Muscle of leg (tissue), 11 donors: ENCODE results near the gene SBF2. TPM values are rescaled to one million over a fixed set of nuclear protein-coding genes. Genes with fewer than 3 reads are reported as not detected.
"Not testable (repeated sequence)": the region's sequence is repeated elsewhere in the genome, so short reads cannot be mapped to it uniquely, and the experiment has no call there.

Experiments
- DNase-seq: peaks from one replicate; pipeline ENCODE4 v3.0.0; 2013
- H3K27ac ChIP-seq: one replicate; pipeline ENCODE4 v1.5.1; 2013; ENCODE audit warnings: mild to moderate bottlenecking, low read length, control low read depth
- H3K27me3 ChIP-seq: one replicate; pipeline ENCODE4 v1.6.1; 2013; ENCODE audit warnings: low read length; ENCODE audit not compliant: control insufficient read depth, insufficient read depth
- H3K36me3 ChIP-seq: one replicate; pipeline ENCODE4 v1.6.1; 2013; ENCODE audit warnings: low read length; ENCODE audit not compliant: control insufficient read depth, insufficient read depth
- H3K4me1 ChIP-seq: one replicate; pipeline ENCODE4 v1.6.1; 2013; ENCODE audit warnings: low read length; ENCODE audit not compliant: control insufficient read depth, insufficient read depth
- H3K4me3 ChIP-seq: one replicate; pipeline ENCODE4 v1.5.1; 2013; ENCODE audit warnings: low read length, control low read depth
- H3K9me3 ChIP-seq: replicated peaks from 2 replicates; pipeline ENCODE4 v1.6.1; 2013; ENCODE audit warnings: low read depth, low read length; ENCODE audit not compliant: control insufficient read depth
- WGBS: methylation state at CpG from one replicate; pipeline ENCODE4 v1.1.5; 2013; ENCODE audit warnings: missing lambda C conversion rate; ENCODE audit not compliant: insufficient coverage; 5-methylcytosine and 5-hydroxymethylcytosine counted together
- polyA plus RNA-seq, 8 donors: library from polyadenylated mRNA; unstranded; fragments of 120-200 nt; gene quantifications; one replicate each; pipeline versions ENCODE4 v1.2.1 to v1.2.3, GENCODE V29; 2013; ENCODE audit warnings: inconsistent platforms in 1 of 8, low replicate concordance in 1 of 8; ENCODE audit not compliant: insufficient read length in 8 of 8, insufficient read depth in 1 of 8
- total RNA-seq: library from RNA; stranded (reverse); fragments of 120-200 nt; gene quantifications from one replicate; pipeline ENCODE4 v1.2.4, GENCODE V29; 2013

The SBF2 gene
- total and polyA plus RNA-seq, 9 donors = 18.3 to 29.5 (median 21.5) TPM

GRCh38 chr11:9943386-9944110 lies 350.5 kb downstream of the SBF2 start:
- Histone ChIP-seq H3K36me3 (no peaks in the 10 kb centered on the region), H3K4me1 (no peaks in the 10 kb centered on the region), H3K27me3 (no peaks in the 10 kb centered on the region), H3K27ac (peak overlapping the region; percentile 56), H3K9me3 (peaks cover 3% of the 10 kb centered on the region), H3K4me3 (no peak overlapping the region)
- no CpG with 5 or more reads among the region's 3 CpGs for WGBS
- peak; percentile 97 for DNase-seq

GRCh38 chr11:9941991-9942390 lies 352.0 kb downstream of the SBF2 start:
- no peak for DNase-seq
- no peak overlapping the region for H3K27ac ChIP-seq
- 94% methylated on average over 4 of the region's 5 CpGs for WGBS

GRCh38 chr11:9939150-9939549 lies 354.9 kb downstream of the SBF2 start:
- WGBS = 93% methylated on average over 6 of the region's 11 CpGs

More at GRCh38 chr11:9941991-9942390, 352.0 kb downstream of the SBF2 start:
- no peak overlapping the region for H3K4me3 ChIP-seq
- no peaks in the 10 kb centered on the region for H3K4me1 ChIP-seq
- no peaks in the 10 kb centered on the region for H3K27me3 ChIP-seq
- no peaks in the 10 kb centered on the region for H3K36me3 ChIP-seq
- peaks cover 3% of the 10 kb centered on the region for H3K9me3 ChIP-seq

GRCh38 chr11:9936754-9937153 lies 357.3 kb downstream of the SBF2 start:
- Histone ChIP-seq H3K4me3 (no peak overlapping the region), H3K9me3 (peaks cover 2% of the 10 kb centered on the region), H3K27me3 (no peaks in the 10 kb centered on the region), H3K4me1 (no peaks in the 10 kb centered on the region), H3K36me3 (no peaks in the 10 kb centered on the region), H3K27ac (no peak overlapping the region)
- DNase-seq = no peak

More at GRCh38 chr11:9939150-9939549, 354.9 kb downstream of the SBF2 start:
- H3K36me3 ChIP-seq, H3K4me3 ChIP-seq, H3K4me1 ChIP-seq, H3K9me3 ChIP-seq, H3K27ac ChIP-seq, H3K27me3 ChIP-seq, DNase-seq: not testable (repeated sequence)

GRCh38 chr11:9932843-9933242 lies 361.2 kb downstream of the SBF2 start:
- not testable (repeated sequence) for DNase-seq, H3K4me1 ChIP-seq, H3K27ac ChIP-seq, H3K36me3 ChIP-seq, H3K9me3 ChIP-seq, H3K27me3 ChIP-seq, H3K4me3 ChIP-seq
- WGBS = no CpG with 5 or more reads among the region's 2 CpGs

- not testable (repeated sequence) for H3K9me3 ChIP-seq, H3K27me3 ChIP-seq, H3K36me3 ChIP-seq, H3K4me3 ChIP-seq, H3K27ac ChIP-seq, DNase-seq, H3K4me1 ChIP-seq
- WGBS = 92% methylated on average over 9 of the region's 14 CpGs
Measured at GRCh38 chr11:9930562-9931331, 363.3 kb downstream of the SBF2 start.

GRCh38 chr11:9927670-9928069 lies 366.3 kb downstream of the SBF2 start:
- no CpG with 5 or more reads among the region's 1 CpG for WGBS
- Histone ChIP-seq H3K4me3 (no peak overlapping the region), H3K27ac (no peak overlapping the region), H3K36me3 (peaks cover 3% of the 10 kb centered on the region), H3K9me3 (no peaks in the 10 kb centered on the region), H3K27me3 (no peaks in the 10 kb centered on the region), H3K4me1 (peaks cover 3% of the 10 kb centered on the region)
- DNase-seq = no peak

- Histone ChIP-seq H3K4me3 (no peak overlapping the region), H3K27me3 (no peaks in the 10 kb centered on the region), H3K4me1 (peaks cover 4% of the 10 kb centered on the region), H3K27ac (no peak overlapping the region), H3K9me3 (no peaks in the 10 kb centered on the region), H3K36me3 (no peaks in the 10 kb centered on the region)
- no peak for DNase-seq
- no CpG with 5 or more reads among the region's 2 CpGs for WGBS
Measured at GRCh38 chr11:9923280-9923679, 370.7 kb downstream of the SBF2 start.

GRCh38 chr11:9922806-9923205 lies 371.2 kb downstream of the SBF2 start:
- H3K27ac ChIP-seq = no peak overlapping the region
- peak; percentile 29 for DNase-seq
- H3K27me3 ChIP-seq = no peaks in the 10 kb centered on the region
- H3K4me1 ChIP-seq = peaks cover 4% of the 10 kb centered on the region
- WGBS = 23% methylated on average over 4 of the region's 4 CpGs
- H3K4me3 ChIP-seq = no peak overlapping the region
- H3K36me3 ChIP-seq = no peaks in the 10 kb centered on the region
- H3K9me3 ChIP-seq = no peaks in the 10 kb centered on the region

GRCh38 chr11:9916480-9916879 lies 377.5 kb downstream of the SBF2 start:
- Histone ChIP-seq H3K27ac (no peak overlapping the region), H3K9me3 (no peaks in the 10 kb centered on the region), H3K4me3 (no peak overlapping the region), H3K36me3 (no peaks in the 10 kb centered on the region), H3K4me1 (no peaks in the 10 kb centered on the region), H3K27me3 (no peaks in the 10 kb centered on the region)
- WGBS = no CpG with 5 or more reads among the region's 3 CpGs
- DNase-seq = no peak
